SW480 (cell line): Measurements from ENCODE around the gene CYBA.

Source experiments
- DNase-seq: peaks from one replicate; pipeline ENCODE4 v3.0.0-alpha.2; 2016; ENCODE audit warnings: low spot score

The CYBA gene

DNA sequence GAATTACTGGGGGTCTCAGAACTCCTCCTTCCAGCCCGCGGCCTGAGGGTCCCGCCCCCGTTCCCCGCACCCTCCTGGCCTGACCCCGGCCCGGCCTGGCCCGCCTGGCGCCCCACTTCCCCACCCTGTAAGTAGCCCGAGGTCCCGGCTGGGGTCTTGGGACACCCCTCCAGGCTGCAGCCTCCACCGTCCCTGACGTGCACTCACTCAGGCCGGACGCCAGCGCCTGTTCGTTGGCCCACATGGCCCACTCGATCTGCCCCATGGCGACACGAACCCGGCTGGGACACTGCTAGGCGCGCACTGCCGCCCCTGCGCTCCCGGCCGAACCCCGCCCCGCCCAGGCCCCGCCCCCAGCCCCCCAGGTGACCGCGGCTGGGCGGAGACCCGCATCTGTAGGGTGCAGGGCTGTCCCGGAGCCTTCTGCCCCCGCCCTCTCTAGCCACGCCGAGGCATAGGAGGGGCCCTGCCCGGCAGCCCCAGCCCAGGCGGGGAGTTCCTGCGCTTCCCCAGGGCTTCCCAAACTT is at the start of gene CYBA:
CYBA (minus strand) TSS at position 305 of the 527 bp plus-strand sequence; CDS start at position 265, 40 bp downstream.
- peak; percentile 63 for DNase-seq

DNA sequence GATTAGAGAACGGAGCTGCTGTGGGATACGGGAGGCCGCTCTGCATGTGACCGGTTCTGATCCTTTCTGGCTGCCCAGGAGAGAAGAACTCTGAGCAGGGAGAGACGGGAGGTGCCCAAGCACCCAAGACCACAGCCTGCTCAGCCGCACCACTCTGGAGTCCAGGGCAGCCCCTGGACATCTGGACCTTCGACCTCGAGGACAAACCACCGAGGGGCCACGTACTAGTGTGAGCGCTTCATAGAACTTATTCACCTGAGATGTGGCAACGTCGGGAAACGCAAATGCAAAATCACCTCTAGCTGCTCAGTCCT is 49.4 kb upstream of the CYBA start:
- DNase-seq = no peak

DNA sequence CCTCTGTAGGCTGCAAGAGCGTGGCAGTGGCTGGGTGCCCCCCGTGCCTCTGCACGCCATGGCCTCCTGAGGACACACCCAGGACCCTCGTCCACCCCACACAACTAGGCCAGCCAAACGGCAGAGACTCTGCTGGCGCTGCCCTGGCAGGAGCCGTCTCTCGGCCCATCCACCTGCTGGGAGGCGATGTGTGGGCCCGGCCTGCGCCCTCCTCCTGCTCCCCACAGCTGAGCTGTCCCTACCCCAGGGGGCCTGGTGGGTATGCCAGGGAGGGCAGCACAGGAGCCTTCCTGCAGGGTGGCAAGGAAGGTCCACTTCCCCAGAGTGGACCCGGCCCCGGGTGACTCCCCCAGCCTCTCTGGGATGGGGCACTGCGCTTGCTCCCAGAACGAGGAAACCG is 48.3 kb upstream of the CYBA start:
- no peak for DNase-seq

DNA sequence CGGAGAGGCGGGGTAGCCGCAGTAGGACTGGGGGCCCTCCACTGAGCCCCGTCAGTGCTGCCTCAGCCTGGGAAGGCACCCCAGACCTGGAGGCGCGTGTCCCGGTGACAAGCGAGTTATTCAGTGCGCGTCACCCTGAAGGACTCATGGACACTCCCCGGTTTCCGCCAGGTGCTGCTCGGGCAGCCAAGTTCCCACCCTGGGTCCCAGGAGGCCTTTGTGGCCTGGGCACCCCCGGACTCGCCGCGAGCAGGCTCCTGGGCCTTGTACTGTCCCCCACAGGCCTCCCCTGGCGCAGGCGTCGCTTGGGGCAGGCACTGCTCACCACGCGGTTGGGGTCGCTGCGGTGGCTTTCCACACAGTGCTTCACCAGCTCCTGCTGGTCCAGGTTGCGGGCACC is 47.8 kb upstream of the CYBA start:
- no peak for DNase-seq

DNA sequence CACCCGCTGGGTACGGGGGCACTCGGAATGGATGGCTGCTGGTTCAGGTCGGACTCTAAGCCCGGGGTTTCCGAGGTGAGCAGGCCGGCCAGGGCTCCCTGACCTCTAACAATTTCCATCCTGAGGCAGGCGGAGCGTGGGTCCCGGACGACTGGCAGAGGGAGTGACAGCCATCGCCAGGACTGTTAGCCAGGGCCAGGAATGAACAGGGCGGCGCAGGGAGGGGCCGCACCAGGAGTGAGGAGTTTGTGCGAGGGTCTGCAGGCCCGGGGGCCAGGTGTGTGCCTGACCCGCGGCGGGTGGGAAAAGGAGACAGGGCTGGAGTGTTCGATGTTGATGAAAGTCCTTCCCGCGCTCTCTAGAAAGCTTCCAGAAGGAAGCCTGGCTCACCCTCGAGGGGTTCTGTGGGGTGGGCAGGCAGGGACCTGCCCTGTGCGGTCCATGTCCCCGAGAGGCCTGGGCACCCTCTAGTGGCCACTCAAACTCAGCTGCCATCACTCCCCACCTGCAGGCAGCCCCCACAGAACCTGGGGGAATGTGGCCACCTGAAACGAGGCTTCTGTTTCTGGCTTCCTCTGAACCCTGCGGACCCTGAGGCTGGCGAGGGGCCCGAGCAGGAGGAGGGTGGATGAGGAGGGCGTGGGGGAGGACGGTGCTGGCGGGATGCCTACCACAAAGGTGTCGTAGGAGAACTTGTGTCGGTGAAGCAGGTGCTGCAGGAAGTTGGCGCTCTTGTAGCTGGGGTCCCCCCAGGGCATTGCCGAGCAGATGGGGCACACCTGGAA is 47.2 kb upstream of the CYBA start:
- no peak for DNase-seq

DNA sequence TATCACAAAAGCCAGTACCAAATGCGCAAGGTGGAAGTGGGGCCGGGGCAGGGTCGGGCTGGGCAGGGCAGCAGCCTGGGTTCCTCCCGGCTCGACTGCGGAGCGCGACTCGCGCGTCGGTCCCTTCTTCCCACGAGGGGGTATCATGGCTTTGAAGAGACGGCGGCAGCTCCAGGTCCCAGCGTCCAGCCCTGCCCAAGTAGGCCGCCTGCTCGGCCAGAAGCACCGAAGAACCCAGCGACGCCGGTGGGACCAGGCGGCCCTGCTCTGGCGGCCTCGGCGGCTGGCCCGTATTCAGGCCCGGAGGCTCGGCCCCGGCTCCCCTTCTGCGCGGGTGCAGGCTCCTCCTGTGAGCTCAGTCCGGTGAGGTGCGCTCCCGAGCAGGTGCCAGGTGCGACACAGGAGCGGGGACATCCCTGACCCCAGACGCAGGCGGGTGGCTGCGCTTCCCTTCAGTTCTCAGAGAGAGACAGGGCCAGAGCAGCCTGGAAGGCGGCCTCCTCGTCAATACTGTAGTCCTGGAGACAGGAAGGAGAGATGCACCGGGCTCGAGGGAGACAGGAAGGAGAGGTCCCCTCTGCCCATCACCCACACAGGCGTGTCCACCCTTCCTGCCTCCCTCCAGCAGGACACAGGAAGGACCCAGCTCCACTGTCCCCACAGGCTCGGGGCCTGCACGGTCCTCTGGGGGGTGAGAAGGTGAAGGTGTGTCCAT is 46.4 kb upstream of the CYBA start:
- no peak for DNase-seq

DNA sequence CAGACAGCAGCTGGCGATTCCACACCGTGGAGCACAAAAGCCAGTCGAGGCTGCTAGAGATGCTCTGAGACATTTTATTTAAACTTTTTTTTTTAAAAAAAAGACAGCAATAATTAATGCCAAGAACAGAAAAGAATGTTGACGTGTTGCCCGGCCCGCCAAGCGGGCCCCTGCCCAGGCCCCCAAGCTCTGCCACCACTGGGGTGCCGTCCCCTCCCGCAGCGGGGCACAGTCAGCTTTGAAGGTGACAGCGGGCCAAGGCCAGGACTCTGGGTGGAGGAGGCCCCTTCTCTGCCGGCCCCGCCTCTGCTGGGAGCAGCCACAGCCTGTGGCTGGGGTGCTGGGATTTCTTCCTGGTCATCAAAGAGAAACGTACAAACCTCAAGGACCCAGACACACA is 45.6 kb upstream of the CYBA start:
- no peak for DNase-seq

DNA sequence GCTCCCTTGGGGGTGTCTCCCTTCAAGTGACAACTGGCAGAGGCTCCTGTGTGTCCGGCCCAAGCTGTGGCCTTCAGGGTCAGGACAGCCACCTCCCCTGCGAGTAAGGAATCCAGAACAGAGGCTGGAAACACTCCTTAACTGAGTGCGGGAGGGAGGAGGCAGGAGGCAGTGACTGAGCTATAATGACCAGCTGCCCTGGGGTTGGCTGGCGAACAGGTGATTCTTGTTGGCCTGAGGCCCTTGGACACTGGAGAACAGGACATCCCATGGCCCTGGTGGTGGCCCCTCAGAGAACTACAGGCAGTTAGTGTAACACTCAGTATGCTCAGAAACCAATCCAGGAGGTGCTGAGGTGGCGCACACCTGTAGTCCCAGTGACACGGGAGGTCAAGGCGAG is 44.9 kb upstream of the CYBA start:
- no peak for DNase-seq

DNA sequence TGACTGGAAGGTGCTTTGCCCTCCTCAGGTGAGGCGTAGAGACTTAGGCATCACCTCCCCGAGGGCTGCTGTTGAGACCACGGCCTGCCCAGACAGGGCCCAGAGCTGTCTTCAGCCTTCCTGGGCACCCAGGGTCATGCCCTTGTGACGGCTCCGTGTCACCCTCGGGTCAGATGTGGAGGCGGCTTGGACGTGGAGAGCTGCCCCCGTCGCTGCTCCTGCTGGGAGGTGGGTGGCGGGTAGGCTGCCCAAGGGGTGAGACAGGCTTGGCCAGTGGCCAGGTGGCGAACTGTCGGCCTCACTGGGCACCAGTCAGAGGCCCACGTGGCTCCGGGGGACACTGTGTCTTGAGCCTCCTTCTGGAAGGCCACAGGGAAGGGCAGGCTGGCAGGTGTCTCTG is 44.4 kb upstream of the CYBA start:
- DNase-seq = no peak

DNA sequence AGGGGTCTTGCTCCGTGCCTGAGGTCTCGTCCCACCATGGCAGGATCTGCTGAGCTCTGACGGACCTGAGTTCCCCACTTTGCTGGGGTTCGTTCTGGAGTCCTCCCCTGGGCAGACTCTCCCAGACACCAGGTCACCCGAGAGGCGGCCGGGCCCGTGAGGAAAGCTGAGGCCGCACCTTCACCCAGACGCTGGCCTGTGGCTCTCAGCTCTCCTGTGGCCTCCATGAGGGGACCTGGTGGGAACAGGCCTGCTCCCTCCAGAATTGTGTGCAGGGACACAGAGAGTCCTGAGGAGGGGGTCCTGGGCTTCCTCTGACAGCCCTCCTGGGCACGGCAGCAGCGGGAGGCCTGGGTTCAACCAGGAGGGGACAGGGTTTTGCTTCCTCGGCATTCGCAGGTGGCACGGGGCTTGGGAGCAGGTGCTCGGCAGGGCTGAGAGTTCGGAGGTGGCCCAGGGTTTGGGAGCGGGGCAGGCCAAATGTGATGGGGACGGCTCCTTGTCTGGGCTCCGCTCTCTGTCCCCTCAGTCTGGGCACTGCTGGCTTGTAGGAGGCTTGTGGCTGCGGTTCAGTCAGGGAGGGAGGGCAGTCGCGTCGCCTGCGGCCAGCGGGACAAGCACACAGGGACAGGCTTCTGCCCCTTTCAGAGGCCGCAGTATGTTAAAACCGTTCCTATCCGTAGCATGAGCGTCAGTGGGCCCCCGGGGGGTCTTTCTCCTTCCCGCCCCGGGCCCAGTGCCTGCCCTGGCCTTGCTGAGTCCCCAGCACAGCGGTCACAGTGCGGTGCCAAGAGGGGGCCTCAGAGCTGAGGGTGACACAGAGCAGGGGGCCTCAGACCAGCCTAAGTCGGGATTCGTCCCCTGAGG is 43.6 kb upstream of the CYBA start:
- no peak for DNase-seq

DNA sequence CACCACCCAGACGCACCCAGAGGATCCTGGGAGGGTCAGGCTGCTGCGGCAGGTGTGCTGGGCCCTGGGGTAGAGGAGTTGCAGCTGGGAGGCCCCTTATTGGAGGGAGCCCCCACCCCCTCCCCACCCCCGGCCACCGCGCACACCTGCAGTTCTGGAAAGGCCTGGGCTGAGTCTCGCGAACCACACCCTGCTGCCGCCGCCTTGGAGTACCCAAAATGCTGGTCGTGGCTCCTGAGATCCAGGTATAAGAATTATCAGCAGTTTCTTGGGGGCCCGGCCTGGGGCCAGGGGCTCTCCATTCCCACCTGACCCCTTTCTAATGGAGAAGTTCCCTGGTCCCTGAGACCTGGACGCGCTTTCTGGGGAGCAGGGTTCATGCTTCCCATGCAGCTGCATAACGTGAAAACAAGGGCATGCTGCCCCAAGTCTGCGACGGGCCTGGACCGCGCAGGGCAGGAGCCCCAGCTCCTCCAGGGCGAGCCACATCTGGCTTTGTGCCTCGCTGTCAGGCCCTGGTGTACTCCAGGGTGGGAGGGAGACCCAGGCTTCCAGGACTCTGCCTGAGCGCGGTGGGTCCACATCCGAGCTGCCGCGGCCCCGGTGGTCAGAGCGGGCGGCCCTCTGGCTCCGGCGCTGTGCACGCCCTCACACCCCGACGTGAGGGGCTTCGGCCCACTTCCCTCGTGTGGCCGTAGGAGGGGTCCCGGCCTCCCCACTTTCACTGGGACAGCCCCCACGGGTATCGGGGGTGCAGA is 42.7 kb upstream of the CYBA start:
- no peak for DNase-seq

DNA sequence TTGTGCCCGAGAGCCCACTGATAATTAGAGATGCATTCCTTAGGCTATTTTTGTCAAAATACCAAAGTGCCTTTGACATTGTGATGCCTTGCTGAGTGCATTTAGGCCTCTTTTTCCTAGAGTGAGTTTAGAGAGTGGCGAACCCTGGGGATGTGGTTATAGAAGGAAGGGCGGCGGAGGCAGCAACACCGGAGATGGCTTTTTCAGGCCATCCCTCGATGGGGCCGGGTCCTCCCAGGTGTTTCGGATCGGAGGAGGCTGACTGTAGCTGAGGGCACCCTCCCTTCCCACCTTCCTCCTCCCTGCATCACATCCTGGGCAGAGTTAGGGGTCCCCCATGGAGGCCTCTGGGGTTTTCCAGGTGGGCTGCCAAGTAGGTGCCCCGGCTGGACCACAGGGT is 42.0 kb upstream of the CYBA start:
- no peak for DNase-seq

DNA sequence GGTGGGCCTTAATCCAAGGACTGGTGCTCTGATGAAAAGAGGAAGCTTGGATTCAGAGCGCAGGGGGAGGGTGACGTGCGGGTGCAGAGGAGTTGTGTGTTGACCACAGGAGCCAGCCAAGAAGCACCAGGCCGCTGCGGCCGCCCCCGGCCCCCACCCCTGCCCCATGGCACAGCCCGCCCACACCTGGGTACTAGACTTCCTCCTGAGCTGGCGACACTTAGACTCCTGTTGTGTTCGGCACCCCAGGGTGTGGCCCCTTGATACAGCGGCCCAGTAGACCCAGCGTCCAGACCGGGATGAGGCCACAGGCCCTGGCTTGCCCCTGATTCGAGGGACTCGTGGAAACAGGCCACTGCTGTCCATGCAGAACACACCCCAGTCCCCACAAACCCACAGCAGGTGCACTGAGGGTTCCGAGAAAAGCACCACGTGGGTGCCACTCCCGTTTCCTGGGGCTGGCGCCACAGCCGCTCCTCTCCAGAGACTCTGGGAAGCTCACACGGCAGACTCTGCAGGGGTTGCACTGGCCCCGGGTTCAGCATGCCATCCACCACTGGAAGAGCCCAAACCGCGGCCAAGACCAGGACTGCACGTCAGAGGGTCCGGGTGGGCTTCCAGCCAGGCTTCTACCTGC is 41.2 kb upstream of the CYBA start:
- DNase-seq = no peak

DNA sequence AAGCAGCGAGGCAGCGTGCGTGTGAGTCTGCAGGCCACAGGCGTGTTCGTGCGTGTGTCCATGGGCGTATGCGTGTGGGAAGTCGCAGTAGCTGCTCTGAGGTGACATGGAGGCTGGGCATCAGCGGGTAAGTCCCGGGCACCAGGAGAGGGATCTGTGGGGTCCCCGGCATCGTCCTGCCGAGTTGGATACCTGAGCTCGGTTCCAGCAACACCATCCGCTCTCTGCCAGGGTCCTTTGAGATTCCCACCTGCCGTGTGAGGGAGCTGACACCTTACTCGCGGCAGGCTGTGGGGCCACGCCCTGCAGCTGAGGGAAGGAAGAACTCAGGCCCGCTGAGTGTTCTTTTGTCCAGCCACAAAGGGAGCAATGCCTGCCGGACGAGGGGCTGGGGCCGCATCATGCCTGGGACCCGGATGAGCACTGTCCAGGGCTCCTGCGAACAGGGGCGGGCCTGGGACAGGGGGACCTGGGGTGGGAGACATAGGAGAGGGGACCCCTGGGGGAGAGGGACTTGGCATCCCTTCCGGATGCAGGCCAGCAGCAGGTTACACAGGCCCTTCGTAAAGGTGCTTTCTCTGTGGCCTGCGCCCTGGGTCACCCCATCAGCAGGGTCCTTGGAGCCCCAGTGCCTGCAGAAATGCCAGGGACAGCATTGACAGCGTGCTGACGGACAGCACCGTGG is 40.4 kb upstream of the CYBA start:
- DNase-seq = no peak

DNA sequence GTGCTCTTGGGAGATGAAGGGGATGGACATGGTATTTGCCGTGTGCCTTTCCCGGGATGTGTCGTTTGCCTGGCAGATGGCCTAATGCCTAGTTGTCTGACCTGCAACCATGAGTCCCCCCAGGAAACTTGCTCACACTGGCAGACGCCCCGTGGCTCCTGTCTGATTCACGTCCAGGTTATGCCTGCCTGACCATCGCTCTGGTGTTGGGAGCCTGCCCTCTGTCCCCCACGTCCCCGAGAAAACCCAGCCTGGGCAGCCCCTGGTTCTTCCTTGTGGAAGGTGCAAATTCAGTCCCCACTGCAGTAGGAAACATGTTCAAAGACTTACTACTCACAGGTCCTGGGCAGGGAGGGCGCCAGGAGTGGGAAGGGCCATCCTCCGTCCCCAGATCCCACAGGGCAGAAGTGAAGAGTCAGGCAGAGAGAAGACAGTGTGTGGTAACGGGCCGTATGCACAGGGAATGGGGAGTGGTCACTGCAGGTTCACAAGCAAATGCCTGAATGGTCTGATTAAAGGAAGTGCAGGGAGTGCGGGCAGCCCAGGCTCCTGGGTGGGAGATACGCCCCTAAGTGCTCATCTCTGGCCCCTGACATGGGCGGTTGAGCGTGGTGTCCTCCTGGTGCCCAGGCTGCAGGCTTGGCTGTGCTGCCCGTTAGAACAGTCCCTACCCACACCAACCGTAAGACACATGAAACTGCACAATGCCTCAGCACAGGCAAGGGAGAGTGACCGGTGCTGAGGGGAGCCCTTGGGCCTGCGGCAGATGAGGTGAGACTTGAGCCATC is 39.7 kb upstream of the CYBA start:
- DNase-seq = no peak

DNA sequence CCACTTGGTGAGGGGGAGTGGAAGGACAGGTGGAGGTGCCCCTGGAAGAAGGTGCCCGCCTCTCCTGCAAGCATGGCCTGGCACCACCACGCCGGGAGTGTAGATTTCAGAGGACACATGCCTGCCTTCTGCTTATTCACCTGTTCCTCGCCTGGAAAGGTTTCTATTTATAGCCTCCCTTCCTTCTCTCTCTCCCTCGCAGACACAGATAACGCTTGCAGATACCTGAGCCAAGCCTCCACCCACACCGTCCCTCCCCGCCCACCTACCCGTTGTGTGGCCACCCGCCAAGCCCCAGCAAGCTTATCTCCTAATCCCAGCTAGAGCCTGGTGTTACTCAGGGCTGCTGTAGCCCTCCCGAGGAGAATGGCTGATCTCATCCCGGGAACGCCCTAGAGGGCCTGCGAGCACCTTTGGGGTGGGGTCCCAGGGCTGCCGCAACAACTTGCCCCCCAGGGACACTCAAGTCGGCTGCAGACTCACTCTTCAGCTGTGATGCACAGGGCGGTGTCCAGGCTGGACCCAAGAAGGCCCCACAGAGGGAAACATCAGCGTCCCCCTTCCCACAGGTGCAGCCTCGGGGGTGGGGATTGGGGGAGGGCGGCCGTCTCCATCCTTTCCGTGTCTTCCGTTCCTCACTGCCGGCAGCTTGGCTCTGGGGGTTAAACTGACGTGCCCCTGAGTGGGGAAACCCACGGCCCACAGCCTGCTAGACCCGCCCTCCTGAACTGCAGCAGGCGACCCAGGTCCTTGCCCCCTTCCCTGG is 37.3 kb upstream of the CYBA start:
- no peak for DNase-seq

DNA sequence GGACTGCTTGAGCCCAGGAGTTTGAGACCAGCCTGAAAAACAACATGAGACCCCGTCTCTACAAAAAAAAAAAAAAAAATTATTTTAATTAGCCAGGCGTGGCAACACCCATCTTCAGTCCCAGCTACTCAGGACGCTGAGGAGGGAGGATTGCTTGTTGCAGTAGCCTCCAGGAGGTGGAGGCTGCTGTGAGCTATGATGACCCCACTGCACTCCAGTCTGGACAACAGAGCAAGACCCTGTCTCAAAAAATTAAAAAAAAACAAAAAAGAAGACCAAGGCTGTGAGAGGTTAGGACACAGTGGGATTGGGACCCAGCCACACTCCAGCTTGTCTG is 36.8 kb upstream of the CYBA start:
- no peak for DNase-seq

DNA sequence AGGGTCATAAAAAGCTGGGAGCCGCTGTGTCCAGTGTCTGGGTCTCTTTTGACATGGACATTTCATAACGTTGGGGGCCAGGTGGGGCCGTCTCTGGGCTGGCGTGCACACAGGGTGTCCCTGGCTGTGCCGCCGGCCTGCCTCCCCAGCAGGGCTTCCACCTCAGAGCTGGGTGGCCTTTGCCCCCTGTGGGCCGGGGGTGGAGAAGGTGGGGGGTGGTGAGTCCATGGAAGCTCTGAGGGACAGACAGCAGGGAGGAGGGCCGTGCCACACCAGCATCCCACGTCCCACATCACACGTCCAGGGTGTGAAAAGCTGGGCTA is 36.4 kb upstream of the CYBA start:
- no peak for DNase-seq

DNA sequence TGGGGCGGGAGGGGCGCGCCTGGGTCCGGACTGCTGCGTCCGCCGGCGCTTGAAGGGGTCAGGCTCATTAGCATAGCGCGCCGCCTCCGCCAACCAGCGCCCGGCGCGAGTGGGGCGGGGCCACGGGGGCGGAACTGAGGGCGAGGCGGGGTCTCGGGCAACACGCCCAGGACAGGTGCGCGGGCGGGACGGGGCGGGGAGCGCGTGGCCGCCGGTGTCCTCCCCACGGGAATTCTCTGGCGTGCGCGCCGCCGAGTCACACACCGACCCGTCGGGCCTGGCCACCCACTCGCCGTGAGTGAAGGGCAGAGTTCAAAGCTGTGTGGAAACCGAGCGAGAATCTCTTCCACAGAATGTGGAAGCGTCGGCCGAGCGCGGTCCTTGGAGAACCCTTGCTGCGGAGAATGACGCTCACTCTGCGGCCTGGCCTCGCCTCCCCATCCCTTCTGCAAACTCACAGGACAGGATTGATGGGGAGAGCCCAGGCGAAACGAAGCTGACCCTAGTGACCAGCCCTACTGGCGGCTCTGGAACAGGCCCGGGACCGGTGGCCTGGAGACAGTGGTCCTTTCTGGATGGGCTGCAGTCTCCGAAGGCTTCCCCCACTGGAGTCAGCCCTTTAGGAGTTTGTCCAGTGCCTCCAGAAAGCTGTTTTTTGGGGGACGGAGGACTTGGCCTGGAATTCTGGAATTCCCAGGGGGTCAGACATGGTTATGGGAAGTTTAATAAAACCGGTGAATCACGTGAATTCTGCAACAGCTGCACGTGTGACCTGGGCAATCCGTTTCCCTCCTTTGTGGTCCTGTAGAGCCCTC is 35.8 kb upstream of the CYBA start, which contains the start of gene SNAI3:
SNAI3 (minus strand) TSS at position 69 of the 815 bp plus-strand sequence. CDS start 101 bp downstream, outside the sequence.
- DNase-seq = peak; percentile 61
